HG03066 (cell line): Measurements from ENCODE around the gene NRXN2.

Experiments
- ATAC-seq: cut with Tn5 transposase; IDR thresholded peaks from one replicate; pipeline ENCODE4 v1.9.1; 2021; ENCODE audit warnings: low read depth; ENCODE audit not compliant: unreplicated experiment

Gene NRXN2

GRCh38 chr11:64656862-64657261 is 66.1 kb downstream of the NRXN2 start:
- no peak for ATAC-seq

- ATAC-seq, result no peak
These were observed 66.9 kb downstream of the NRXN2 start for GRCh38 chr11:64655941-64656601.

GRCh38 chr11:64654958-64655541 is 67.9 kb downstream of the NRXN2 start:
- ATAC-seq, result no peak

- ATAC-seq, result no peak
These were observed 68.6 kb downstream of the NRXN2 start for GRCh38 chr11:64654439-64654838.

- no peak for ATAC-seq
These were observed 69.5 kb downstream of the NRXN2 start for GRCh38 chr11:64653388-64653973.

- no peak for ATAC-seq
These were observed 70.2 kb downstream of the NRXN2 start for GRCh38 chr11:64652586-64653387.

- no peak for ATAC-seq
These were observed 72.0 kb downstream of the NRXN2 start for GRCh38 chr11:64650923-64651523.

- ATAC-seq, result no peak
These were observed 73.7 kb downstream of the NRXN2 start for GRCh38 chr11:64649291-64649697.

GRCh38 chr11:64648551-64648950 is 74.4 kb downstream of the NRXN2 start:
- no peak for ATAC-seq

- no peak for ATAC-seq
These were observed 75.8 kb downstream of the NRXN2 start for GRCh38 chr11:64647019-64647779.

- ATAC-seq, result no peak
These were observed 78.2 kb downstream of the NRXN2 start for GRCh38 chr11:64644647-64645275.

GRCh38 chr11:64643920-64644646 is 78.9 kb downstream of the NRXN2 start:
- ATAC-seq, result no peak

- no peak for ATAC-seq
These were observed 79.6 kb downstream of the NRXN2 start for GRCh38 chr11:64643256-64643881.

- ATAC-seq, result no peak
These were observed 80.1 kb downstream of the NRXN2 start for GRCh38 chr11:64642871-64643255.

- no peak for ATAC-seq
These were observed 80.6 kb downstream of the NRXN2 start for GRCh38 chr11:64642418-64642735.

GRCh38 chr11:64641596-64642417 is 81.2 kb downstream of the NRXN2 start:
- ATAC-seq, result no peak

GRCh38 chr11:64639885-64640284 is 83.1 kb downstream of the NRXN2 start:
- no peak for ATAC-seq

GRCh38 chr11:64638829-64639228 is 84.2 kb downstream of the NRXN2 start:
- ATAC-seq, result no peak
